ENCODE measurements around the gene SMPD3. TPM values are rescaled to one million over a fixed set of nuclear protein-coding genes. Genes with fewer than 3 reads are reported as not detected.

Gene SMPD3
- total RNA-seq, 1 donor from 2014 or later: 0.16 TPM

GRCh38 chr16:68355447-68356248, 92.7 kb downstream of the SMPD3 start:
- Histone ChIP-seq H3K27ac (replicated peaks) (no peak overlapping the region), H3K36me3 (peaks cover 89% of the 10 kb centered on the region), H3K27me3 (ENCODE audit: low read depth) (no peaks in the 10 kb centered on the region), H3K4me1 (no peaks in the 10 kb centered on the region), H3K9me3 (replicated peaks) (no peaks in the 10 kb centered on the region), H3K4me3 (no peak overlapping the region)
- DNase-seq: no peak
- intact Hi-C loops (cut with micrococcal nuclease): no loop called here
- no peak for TF ChIP-seq CTCF (IDR thresholded peaks at IDR 0.05; ENCODE audit: borderline replicate concordance)

GRCh38 chr16:68354816-68355215, 93.5 kb downstream of the SMPD3 start:
- Histone ChIP-seq H3K4me1 (no peaks in the 10 kb centered on the region), H3K36me3 (peaks cover 98% of the 10 kb centered on the region), H3K9me3 (replicated peaks) (no peaks in the 10 kb centered on the region), H3K4me3 (no peak overlapping the region), H3K27ac (replicated peaks) (no peak overlapping the region), H3K27me3 (ENCODE audit: low read depth) (no peaks in the 10 kb centered on the region)
- intact Hi-C loops (cut with micrococcal nuclease): no loop called here
- TF ChIP-seq CTCF (IDR thresholded peaks at IDR 0.05; ENCODE audit: borderline replicate concordance): no peak
- DNase-seq: no peak

GRCh38 chr16:68353366-68353765, 94.9 kb downstream of the SMPD3 start:
- no peak for DNase-seq
- intact Hi-C loops (cut with micrococcal nuclease): no loop called here
- Histone ChIP-seq H3K36me3 (peaks cover 99% of the 10 kb centered on the region), H3K27me3 (ENCODE audit: low read depth) (no peaks in the 10 kb centered on the region), H3K4me1 (no peaks in the 10 kb centered on the region), H3K27ac (replicated peaks) (no peak overlapping the region), H3K9me3 (replicated peaks) (no peaks in the 10 kb centered on the region), H3K4me3 (no peak overlapping the region)
- no peak for TF ChIP-seq CTCF (IDR thresholded peaks at IDR 0.05; ENCODE audit: borderline replicate concordance)

- intact Hi-C loops (cut with micrococcal nuclease): no loop called here
- Histone ChIP-seq H3K9me3 (replicated peaks) (no peaks in the 10 kb centered on the region), H3K36me3 (peaks cover 99% of the 10 kb centered on the region), H3K27ac (replicated peaks) (no peak overlapping the region), H3K27me3 (ENCODE audit: low read depth) (no peaks in the 10 kb centered on the region), H3K4me3 (no peak overlapping the region), H3K4me1 (peaks cover 8% of the 10 kb centered on the region)
- DNase-seq: no peak
- no peak for TF ChIP-seq CTCF (IDR thresholded peaks at IDR 0.05; ENCODE audit: borderline replicate concordance)
Measured at GRCh38 chr16:68351991-68352431, 96.3 kb downstream of the SMPD3 start.

- no peak overlapping the region for H3K27ac ChIP-seq (replicated peaks)
- intact Hi-C loops (cut with micrococcal nuclease): no loop called here
- H3K4me3 ChIP-seq: no peak overlapping the region
- no peak for DNase-seq
- H3K4me1 ChIP-seq: peaks cover 8% of the 10 kb centered on the region
- no peak for TF ChIP-seq CTCF (IDR thresholded peaks at IDR 0.05; ENCODE audit: borderline replicate concordance)
- peaks cover 95% of the 10 kb centered on the region for H3K36me3 ChIP-seq
- H3K9me3 ChIP-seq (replicated peaks): no peaks in the 10 kb centered on the region
- H3K27me3 ChIP-seq (ENCODE audit: low read depth): no peaks in the 10 kb centered on the region
Measured at GRCh38 chr16:68351463-68351862, 96.8 kb downstream of the SMPD3 start.
